ENCODE results near the gene CLIC3.

CLIC3 gene

GRCh38 chr9:136968333-136969127 is 27.8 kb downstream of the CLIC3 start:
- DNase-seq (ENCODE audit: low read depth in 2 of 3, low spot score in 2 of 3): no peak

GRCh38 chr9:136965771-136966484 is 30.4 kb downstream of the CLIC3 start:
- no peak for DNase-seq (ENCODE audit: low read depth in 2 of 3, low spot score in 2 of 3)

- no peak for DNase-seq (ENCODE audit: low read depth in 2 of 3, low spot score in 2 of 3)
Measured at GRCh38 chr9:136964833-136965422, 31.4 kb downstream of the CLIC3 start.

GRCh38 chr9:136964171-136964689 is 32.1 kb downstream of the CLIC3 start:
- DNase-seq (ENCODE audit: low read depth in 2 of 3, low spot score in 2 of 3): no peak

GRCh38 chr9:136963751-136964150 is 32.6 kb downstream of the CLIC3 start:
- DNase-seq (ENCODE audit: low read depth in 2 of 3, low spot score in 2 of 3): no peak

GRCh38 chr9:136963341-136963740 is 33.0 kb downstream of the CLIC3 start:
- DNase-seq (ENCODE audit: low read depth in 2 of 3, low spot score in 2 of 3): no peak

GRCh38 chr9:136962701-136963248 is 33.6 kb downstream of the CLIC3 start:
- DNase-seq (ENCODE audit: low read depth in 2 of 3, low spot score in 2 of 3): no peak

GRCh38 chr9:136962163-136962562 is 34.2 kb downstream of the CLIC3 start:
- no peak for DNase-seq (ENCODE audit: low read depth in 2 of 3, low spot score in 2 of 3)

- no peak for DNase-seq (ENCODE audit: low read depth in 2 of 3, low spot score in 2 of 3)
Measured at GRCh38 chr9:136961279-136962065, 34.9 kb downstream of the CLIC3 start.

GRCh38 chr9:136960938-136961275 is 35.5 kb downstream of the CLIC3 start:
- DNase-seq (ENCODE audit: low read depth in 2 of 3, low spot score in 2 of 3): no peak

- no peak for DNase-seq (ENCODE audit: low read depth in 2 of 3, low spot score in 2 of 3)
Measured at GRCh38 chr9:136960212-136960937, 36.0 kb downstream of the CLIC3 start.

- DNase-seq (ENCODE audit: low read depth in 2 of 3, low spot score in 2 of 3): no peak
Measured at GRCh38 chr9:136958898-136959850, 37.2 kb downstream of the CLIC3 start.

- no peak for DNase-seq (ENCODE audit: low read depth in 2 of 3, low spot score in 2 of 3)
Measured at GRCh38 chr9:136958473-136958872, 37.9 kb downstream of the CLIC3 start.

GRCh38 chr9:136957901-136958300 is 38.5 kb downstream of the CLIC3 start:
- no peak for DNase-seq (ENCODE audit: low read depth in 2 of 3, low spot score in 2 of 3)

- no peak for DNase-seq (ENCODE audit: low read depth in 2 of 3, low spot score in 2 of 3)
Measured at GRCh38 chr9:136957461-136957860, 38.9 kb downstream of the CLIC3 start.

- no peak for DNase-seq (ENCODE audit: low read depth in 2 of 3, low spot score in 2 of 3)
Measured at GRCh38 chr9:136956604-136957003, 39.8 kb downstream of the CLIC3 start.

- DNase-seq (ENCODE audit: low read depth in 2 of 3, low spot score in 2 of 3): no peak
Measured at GRCh38 chr9:136955943-136956335, 40.4 kb downstream of the CLIC3 start.

- no peak for DNase-seq (ENCODE audit: low read depth in 2 of 3, low spot score in 2 of 3)
Measured at GRCh38 chr9:136955202-136955942, 41.0 kb downstream of the CLIC3 start.

Measured in activated CD8-positive, alpha-beta memory T cell treated with anti-CD3 and anti-CD28 coated beads for 48 hours (primary cell).